SJCRH30 (cell line): ENCODE measurements around the gene HOXB1. TPM values are rescaled to one million over a fixed set of nuclear protein-coding genes. Genes with fewer than 3 reads are reported as not detected.

Source experiments
- DNase-seq, 2 experiments: peaks; one replicate each; pipeline ENCODE4 v3.0.0-alpha.2; 2015 to 2020
- H3K27ac ChIP-seq: fragments of 250-450 bp; sonication (Bioruptor Pico); 2 replicates; pipeline ENCODE4 v1.5.1; 2020; ENCODE audit warnings: mild to moderate bottlenecking, moderate library complexity
- H3K27me3 ChIP-seq: fragments of 250-450 bp; sonication (Bioruptor Pico); 2 replicates; pipeline ENCODE4 v1.5.1; 2020; ENCODE audit warnings: mild to moderate bottlenecking, moderate library complexity
- H3K36me3 ChIP-seq: fragments of 250-450 bp; sonication (Bioruptor Pico); 2 replicates; pipeline ENCODE4 v1.5.1; 2020; ENCODE audit warnings: mild to moderate bottlenecking, moderate library complexity
- H3K4me1 ChIP-seq: fragments of 250-450 bp; sonication (Bioruptor Pico); 2 replicates; pipeline ENCODE4 v1.5.1; 2020; ENCODE audit warnings: mild to moderate bottlenecking, moderate library complexity
- H3K4me3 ChIP-seq: fragments of 250-450 bp; sonication (Bioruptor Pico); 2 replicates; pipeline ENCODE4 v1.5.1; 2020; ENCODE audit warnings: mild to moderate bottlenecking, moderate library complexity
- H3K9me3 ChIP-seq: fragments of 250-450 bp; sonication (Bioruptor Pico); replicated peaks from 2 replicates; pipeline ENCODE4 v1.5.1; 2020; ENCODE audit warnings: mild to moderate bottlenecking, moderate library complexity
- total RNA-seq: library from RNA; depleted of rRNA; stranded (reverse); fragments of >200 nt; shearing (Covaris generic); gene quantifications from 2 replicates; pipeline ENCODE4 v1.2.3, GENCODE V29; 2014

Gene HOXB1
- total RNA-seq, 1 experiment from 2014 or later: not detected

DNA sequence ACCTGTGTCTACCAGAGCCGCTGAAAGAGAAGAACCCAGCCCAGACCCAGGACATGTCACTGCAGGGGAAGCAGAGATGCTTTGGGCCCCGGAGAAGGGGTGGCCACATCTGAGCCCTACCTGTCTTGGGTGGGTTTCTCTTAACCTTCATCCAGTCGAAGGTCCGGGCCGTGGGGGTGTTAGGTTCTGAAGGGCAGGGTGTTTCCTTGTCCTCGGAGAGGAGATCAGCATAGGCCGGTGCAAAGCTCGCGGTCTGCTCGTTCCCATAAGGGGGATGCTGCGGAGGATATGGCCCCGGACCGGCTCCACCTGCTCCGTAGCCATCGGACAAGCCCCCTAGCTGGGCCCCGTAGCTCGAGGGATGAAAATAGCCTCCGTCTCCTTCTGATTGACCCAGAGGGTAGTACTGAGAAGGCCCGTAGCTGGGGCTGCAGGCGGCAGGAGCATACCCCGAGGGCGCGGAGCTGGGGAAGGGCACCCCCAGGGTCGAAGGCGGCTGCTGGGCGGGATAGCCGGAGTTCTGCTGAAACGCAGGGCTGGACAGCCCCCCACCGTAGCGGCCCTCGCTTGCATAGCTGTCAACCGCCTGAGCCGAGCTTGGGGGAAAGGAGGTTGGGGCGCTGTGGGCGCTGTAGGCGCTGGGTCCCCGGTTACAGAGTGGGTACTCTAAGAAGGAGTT lies 464 bp downstream of the HOXB1 start:
- no peak for DNase-seq

DNA sequence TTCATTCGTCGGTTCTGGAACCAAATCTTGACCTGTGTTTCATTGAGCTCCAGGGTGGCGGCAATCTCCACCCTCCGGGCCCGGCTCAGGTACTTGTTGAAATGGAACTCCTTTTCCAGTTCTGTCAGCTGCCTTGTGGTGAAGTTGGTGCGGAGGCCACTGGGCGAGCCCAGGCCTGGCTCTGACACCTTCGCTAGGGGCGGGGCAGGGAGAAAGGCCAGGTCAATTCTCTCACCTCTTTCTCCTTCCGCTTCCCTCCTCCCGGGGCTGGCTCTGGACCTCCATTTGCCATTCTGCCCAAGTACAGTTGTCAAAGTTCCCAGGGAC lies 1.2 kb downstream of the HOXB1 start:
- Histone ChIP-seq H3K27ac (no peak overlapping the region), H3K27me3 (no peaks in the 10 kb centered on the region), H3K9me3 (no peaks in the 10 kb centered on the region)

More for the DNA sequence above, 464 bp downstream of the HOXB1 start:
- peaks cover 10% of the 10 kb centered on the region for H3K4me1 ChIP-seq
- no peaks in the 10 kb centered on the region for H3K9me3 ChIP-seq
- H3K27me3 ChIP-seq: no peaks in the 10 kb centered on the region
- H3K4me3 ChIP-seq: no peak overlapping the region
- H3K36me3 ChIP-seq: no peaks in the 10 kb centered on the region
- no peak overlapping the region for H3K27ac ChIP-seq

DNA sequence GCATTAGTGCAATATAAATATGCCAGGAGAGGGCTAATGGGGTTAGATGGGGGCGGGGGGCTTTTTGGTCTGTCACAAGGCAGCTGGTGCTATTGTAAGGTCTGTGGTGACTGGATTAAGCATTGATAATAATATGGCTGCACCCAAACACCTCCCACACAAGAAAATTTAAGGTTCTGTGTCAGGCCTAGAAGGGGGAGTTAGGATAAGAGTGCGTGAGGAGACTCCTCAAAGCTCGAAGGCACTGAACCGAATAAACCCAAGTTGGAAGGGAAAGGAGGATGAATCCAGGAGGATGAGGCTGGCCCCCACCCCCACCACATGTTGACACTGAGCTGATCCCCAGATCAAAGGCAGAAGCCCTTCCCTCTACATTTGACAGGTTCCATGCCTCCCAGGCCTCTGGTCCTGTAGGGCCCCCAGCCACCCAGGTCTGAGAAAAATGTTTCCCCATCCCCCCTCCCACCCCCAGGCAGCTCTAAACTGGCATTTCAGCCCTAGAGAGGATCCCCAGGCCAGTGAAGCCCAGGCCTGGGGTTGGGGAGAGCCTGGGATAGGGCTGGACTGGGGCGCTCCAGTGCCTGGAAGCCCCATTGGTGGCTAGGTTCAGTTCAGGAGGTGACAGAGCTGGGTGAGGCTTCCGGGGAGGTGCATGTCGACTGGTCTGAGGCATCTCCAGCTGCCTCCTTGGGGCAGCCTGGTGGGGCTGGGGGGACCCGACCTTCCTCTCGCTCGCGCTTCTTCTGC lies 1.7 kb downstream of the HOXB1 start:
- H3K27ac ChIP-seq: no peak overlapping the region
- DNase-seq: no peak
- H3K36me3 ChIP-seq: no peaks in the 10 kb centered on the region
- peaks cover 10% of the 10 kb centered on the region for H3K4me1 ChIP-seq
- no peaks in the 10 kb centered on the region for H3K9me3 ChIP-seq
- no peak overlapping the region for H3K4me3 ChIP-seq
- no peaks in the 10 kb centered on the region for H3K27me3 ChIP-seq

More for the DNA sequence above, 1.2 kb downstream of the HOXB1 start:
- Histone ChIP-seq H3K36me3 (no peaks in the 10 kb centered on the region), H3K4me1 (peaks cover 10% of the 10 kb centered on the region), H3K4me3 (no peak overlapping the region)
- no peak for DNase-seq

GRCh38 chr17:48528153-48528935 lies 2.5 kb downstream of the HOXB1 start:
- peak; percentile 65 to 82 for DNase-seq
- H3K27ac ChIP-seq: no peak overlapping the region
- H3K36me3 ChIP-seq: no peaks in the 10 kb centered on the region
- H3K9me3 ChIP-seq: no peaks in the 10 kb centered on the region
- no peak overlapping the region for H3K4me3 ChIP-seq
- H3K4me1 ChIP-seq: peaks cover 10% of the 10 kb centered on the region
- no peaks in the 10 kb centered on the region for H3K27me3 ChIP-seq

DNA sequence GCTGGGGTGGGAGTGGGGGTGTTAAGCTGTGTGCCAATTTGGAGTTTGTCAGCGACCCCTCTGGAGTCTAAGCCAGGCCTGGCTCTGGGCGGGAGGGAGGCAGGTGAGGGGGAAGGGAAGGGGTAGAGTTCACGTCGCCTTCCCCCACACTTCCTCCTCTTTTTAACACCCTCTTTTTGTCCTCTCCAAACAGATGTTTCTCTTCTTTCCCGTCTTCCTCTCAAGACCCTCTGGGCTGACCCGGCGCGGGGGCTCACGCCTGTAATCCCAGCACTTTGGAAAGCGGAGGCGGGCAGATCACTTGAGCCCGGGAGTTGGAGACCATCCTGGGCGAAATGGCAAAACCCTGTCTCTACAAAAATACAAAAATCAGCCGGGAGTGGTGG lies 3.3 kb downstream of the HOXB1 start:
- H3K27me3 ChIP-seq: no peaks in the 10 kb centered on the region
- H3K36me3 ChIP-seq: no peaks in the 10 kb centered on the region
- H3K27ac ChIP-seq: no peak overlapping the region
- no peaks in the 10 kb centered on the region for H3K9me3 ChIP-seq
- no peak for DNase-seq
- H3K4me1 ChIP-seq: peaks cover 10% of the 10 kb centered on the region
- H3K4me3 ChIP-seq: peak overlapping the region; percentile 31

DNA sequence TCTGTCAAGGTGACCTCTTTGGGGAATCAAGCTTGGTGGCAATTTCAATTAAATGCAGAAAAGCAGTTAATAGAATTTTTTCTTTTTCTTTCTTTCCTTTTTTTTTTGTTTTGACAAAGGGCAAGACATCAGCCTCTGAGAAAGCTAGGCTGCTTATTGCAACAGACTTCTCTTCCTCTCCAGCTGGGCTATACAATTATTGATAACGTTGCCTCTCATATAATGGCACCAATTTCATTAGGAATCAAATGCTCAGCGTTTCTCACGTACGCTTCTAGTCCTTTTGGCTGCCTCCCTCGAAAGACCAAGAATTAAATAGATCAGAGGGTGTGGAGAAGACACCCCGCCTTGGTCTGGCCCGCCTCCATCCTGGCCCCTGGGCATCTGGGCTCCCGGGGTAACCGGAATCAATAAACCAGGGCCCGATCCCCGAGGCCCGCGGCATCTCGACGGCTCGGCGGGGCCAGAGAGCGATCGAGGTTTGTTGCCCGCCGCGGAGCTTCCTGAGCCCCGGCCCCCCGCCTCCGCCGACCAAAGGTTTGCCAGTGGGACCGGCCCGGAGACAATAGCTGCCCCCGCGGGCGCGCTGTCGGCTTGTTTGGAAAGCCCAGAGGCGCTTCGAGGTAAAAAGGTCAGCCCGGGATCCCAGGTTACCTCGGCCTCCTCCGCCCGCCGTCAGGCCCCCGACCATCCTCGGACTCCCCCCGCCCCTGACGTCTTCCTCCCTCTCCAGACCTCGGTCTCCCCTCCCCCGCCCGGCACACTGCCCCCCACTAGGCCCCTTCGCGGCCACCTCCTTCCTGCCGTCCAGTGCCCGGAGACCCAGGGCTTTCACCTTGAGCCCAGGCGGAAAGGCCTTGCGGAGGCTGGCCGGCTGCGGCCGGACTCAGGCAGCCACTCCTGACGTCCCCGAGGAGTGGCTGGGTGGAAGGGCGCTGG lies 3.9 kb downstream of the HOXB1 start:
- Histone ChIP-seq H3K36me3 (no peaks in the 10 kb centered on the region), H3K4me1 (peaks cover 14% of the 10 kb centered on the region), H3K9me3 (no peaks in the 10 kb centered on the region), H3K4me3 (peak overlapping the region; percentile 31), H3K27me3 (no peaks in the 10 kb centered on the region), H3K27ac (no peak overlapping the region)
- DNase-seq: no peak

- Histone ChIP-seq H3K27me3 (no peaks in the 10 kb centered on the region), H3K4me3 (no peak overlapping the region), H3K27ac (no peak overlapping the region), H3K9me3 (no peaks in the 10 kb centered on the region), H3K4me1 (peaks cover 8% of the 10 kb centered on the region), H3K36me3 (no peaks in the 10 kb centered on the region)
- no peak for DNase-seq
Observed at GRCh38 chr17:48523010-48523409, 7.8 kb downstream of the HOXB1 start.

- Histone ChIP-seq H3K27me3 (0 out of 2 replicates have a peak, but pooled peaks cover 4% of the 10 kb centered on the region), H3K4me3 (no peak overlapping the region), H3K36me3 (no peaks in the 10 kb centered on the region), H3K27ac (no peak overlapping the region), H3K9me3 (no peaks in the 10 kb centered on the region), H3K4me1 (peaks cover 4% of the 10 kb centered on the region; the same call in 1 of the 2 replicates)
- DNase-seq: peak in 1 of 2 experiments; percentile 26
Observed at GRCh38 chr17:48522031-48522653, 8.7 kb downstream of the HOXB1 start.

DNA sequence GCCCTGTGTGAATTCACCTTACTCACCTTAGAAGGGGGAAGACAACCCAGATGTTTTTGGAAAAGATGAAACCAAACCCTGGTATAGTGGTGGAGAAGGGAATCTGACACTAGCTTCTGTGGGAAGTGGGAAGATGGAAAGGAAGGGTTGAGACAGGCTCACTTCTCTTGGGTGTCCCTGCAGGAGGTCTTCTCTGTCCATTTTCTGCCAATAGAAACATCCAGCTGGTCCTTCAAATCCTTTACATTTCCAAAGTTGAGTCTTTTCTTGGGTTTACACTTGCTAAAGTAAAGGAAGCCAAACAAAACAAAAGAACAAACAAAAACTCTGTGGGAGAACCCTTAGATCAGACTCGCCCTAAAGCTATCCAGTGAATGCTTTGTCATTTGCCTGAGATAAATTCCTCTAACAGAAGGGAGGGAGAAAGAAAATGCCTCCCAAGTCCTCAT lies 10.2 kb downstream of the HOXB1 start:
- DNase-seq: no peak
- Histone ChIP-seq H3K27me3 (0 out of 2 replicates have a peak, but pooled peaks cover 4% of the 10 kb centered on the region), H3K36me3 (no peaks in the 10 kb centered on the region), H3K4me1 (peaks cover 4% of the 10 kb centered on the region; the same call in 1 of the 2 replicates), H3K9me3 (no peaks in the 10 kb centered on the region), H3K4me3 (no peak overlapping the region), H3K27ac (no peak overlapping the region)

GRCh38 chr17:48519427-48519826 lies 11.4 kb downstream of the HOXB1 start:
- H3K27ac ChIP-seq: no peak overlapping the region
- no peak overlapping the region for H3K4me3 ChIP-seq
- no peaks in the 10 kb centered on the region for H3K9me3 ChIP-seq
- no peaks in the 10 kb centered on the region for H3K36me3 ChIP-seq
- no peak for DNase-seq
- H3K27me3 ChIP-seq: peaks cover 7% of the 10 kb centered on the region; the same call in 1 of the 2 replicates
- peaks cover 4% of the 10 kb centered on the region; the same call in 1 of the 2 replicates for H3K4me1 ChIP-seq

- DNase-seq: no peak
- peaks cover 13% of the 10 kb centered on the region; the same call in 1 of the 2 replicates for H3K27me3 ChIP-seq
Observed at GRCh38 chr17:48517478-48517877, 13.3 kb downstream of the HOXB1 start.

DNA sequence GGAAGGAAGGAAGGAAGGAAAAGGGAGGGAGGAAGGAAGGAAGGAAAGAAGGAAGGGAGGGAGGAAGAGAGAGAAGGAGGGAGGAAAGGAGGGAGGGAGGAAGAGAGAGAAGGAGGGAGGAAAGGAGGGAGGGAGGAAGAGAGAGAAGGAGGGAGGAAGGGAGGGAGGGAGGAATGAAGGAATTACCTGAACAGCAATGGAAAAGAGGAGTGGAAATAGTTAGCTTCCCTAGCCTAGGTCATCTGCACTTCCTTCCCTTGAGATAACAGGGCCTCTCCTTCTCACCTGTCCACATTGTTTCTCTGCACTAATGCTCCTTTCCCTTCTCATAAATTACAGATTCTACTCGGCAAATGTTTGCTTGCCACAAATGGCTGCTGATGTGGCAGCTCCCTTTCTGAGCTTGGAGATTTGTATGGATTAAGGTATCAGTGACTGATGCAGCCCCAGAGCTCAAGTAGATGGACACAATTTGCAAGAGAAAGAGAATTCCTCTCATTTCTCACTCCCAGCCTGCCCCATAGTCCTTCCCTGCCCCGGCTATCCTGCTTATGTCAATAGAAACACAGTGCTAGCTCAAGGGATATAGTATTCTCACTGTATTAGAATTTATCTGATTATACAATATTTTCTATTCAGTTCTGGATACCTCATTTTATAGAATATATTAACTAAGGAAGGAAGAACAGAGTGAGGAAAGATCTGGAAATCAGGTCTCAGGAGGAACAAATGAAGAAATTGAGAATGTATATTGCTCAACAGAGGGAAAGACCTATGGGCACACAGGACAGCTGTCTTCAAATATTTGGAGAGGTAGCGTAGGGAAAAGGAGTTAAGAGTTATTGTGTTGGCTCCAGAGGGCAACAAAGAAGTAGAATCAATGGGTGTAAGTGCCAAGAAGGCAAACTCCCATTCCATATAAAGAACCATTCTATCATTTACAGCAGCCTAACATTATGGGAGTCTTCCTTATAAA lies 14.6 kb downstream of the HOXB1 start:
- H3K36me3 ChIP-seq: no peaks in the 10 kb centered on the region
- H3K27me3 ChIP-seq: peaks cover 13% of the 10 kb centered on the region; the same call in 1 of the 2 replicates
- H3K4me3 ChIP-seq: no peak overlapping the region
- DNase-seq: no peak
- H3K9me3 ChIP-seq: no peaks in the 10 kb centered on the region
- no peaks in the 10 kb centered on the region for H3K4me1 ChIP-seq
- no peak overlapping the region for H3K27ac ChIP-seq

More at GRCh38 chr17:48517478-48517877, 13.3 kb downstream of the HOXB1 start:
- Histone ChIP-seq H3K9me3 (no peaks in the 10 kb centered on the region), H3K36me3 (no peaks in the 10 kb centered on the region), H3K4me1 (peaks cover 4% of the 10 kb centered on the region; the same call in 1 of the 2 replicates), H3K4me3 (no peak overlapping the region), H3K27ac (no peak overlapping the region)

GRCh38 chr17:48514477-48514876 lies 16.3 kb downstream of the HOXB1 start:
- no peaks in the 10 kb centered on the region for H3K4me1 ChIP-seq
- no peaks in the 10 kb centered on the region for H3K36me3 ChIP-seq
- peaks cover 13% of the 10 kb centered on the region; the same call in 1 of the 2 replicates for H3K27me3 ChIP-seq
- H3K9me3 ChIP-seq: peaks cover 4% of the 10 kb centered on the region
- H3K4me3 ChIP-seq: no peak overlapping the region
- H3K27ac ChIP-seq: no peak overlapping the region
- DNase-seq: no peak
